ENCODE results near the gene PER1. TPM values are rescaled to one million over a fixed set of nuclear protein-coding genes. Genes with fewer than 3 reads are reported as not detected.

Gene PER1
- total and polyA plus RNA-seq, 2 of the 13 experiments (the other 11 are each of a cell fraction or from before 2014, with no cell fraction given): 2.6 to 3.6 TPM

- TF ChIP-seq TRAFD1 (CRISPR knock-in tag; IDR thresholded peaks at IDR 0.05; ENCODE audit: borderline replicate concordance) (no peak), PRDM4 (CRISPR knock-in tag; IDR thresholded peaks at IDR 0.05; ENCODE audit: borderline replicate concordance) (no peak), TCF12 (IDR thresholded peaks at IDR 0.05) (no peak), TCF12 (CRISPR knock-in tag; IDR thresholded peaks at IDR 0.05) (no peak), ZEB1 (IDR thresholded peaks at IDR 0.05; ENCODE audit: insufficient replicate concordance, low read depth) (no peak), MAX (IDR thresholded peaks at IDR 0.05) (peak; percentile 49), SRSF4 (IDR thresholded peaks at IDR 0.05; ENCODE audit: low read depth, low read length, poor library complexity, severe bottlenecking) (no peak), ISL2 (CRISPR knock-in tag; IDR thresholded peaks at IDR 0.05) (peak; percentile 26; the same call in 1 of the 2 replicates), POGZ (CRISPR knock-in tag; IDR thresholded peaks at IDR 0.05) (no peak), HOXA5 (CRISPR knock-in tag; IDR thresholded peaks at IDR 0.05) (peak; percentile 51; the same call in 1 of the 2 replicates), ZFP82 (CRISPR knock-in tag; IDR thresholded peaks at IDR 0.05; ENCODE audit: borderline replicate concordance) (0 out of 2 replicates have a peak, but pooled peaks have one; percentile 24), EP300 (IDR thresholded peaks at IDR 0.05; ENCODE audit: low read depth in 2 of 2, low read length in 2 of 2) (no peak), EP300 (CRISPR knock-in tag; IDR thresholded peaks at IDR 0.05; ENCODE audit: borderline replicate concordance) (no peak), ZNF34 (CRISPR knock-in tag; IDR thresholded peaks at IDR 0.05; ENCODE audit: borderline replicate concordance) (no peak), DBP (CRISPR knock-in tag; IDR thresholded peaks at IDR 0.05; ENCODE audit: not compliant biosample characterization) (no peak), ARID4A (CRISPR knock-in tag; IDR thresholded peaks at IDR 0.05; ENCODE audit: borderline replicate concordance) (peak; percentile 43; the same call in 1 of the 2 replicates)
Observed at GRCh38 chr17:8185582-8186445, 33.6 kb upstream of the PER1 start (continued).

Measured in HepG2 (cell line).